AG09319 (cell line): Measurements from ENCODE around the gene PSD2.

ENCODE experiments used
- DNase-seq: peaks from one replicate; pipeline ENCODE4 v3.0.0-alpha.2; 2010; ENCODE audit warnings: low read depth; ENCODE audit errors: extremely low read depth
- TF ChIP-seq, protein P1 (sequence below): IDR thresholded peaks from 2 replicates; pipeline ENCODE4 v1.5.1; 2011; ENCODE audit warnings: low read depth, mild to moderate bottlenecking, inconsistent platforms, low read length, moderate library complexity

Gene PSD2

DNA sequence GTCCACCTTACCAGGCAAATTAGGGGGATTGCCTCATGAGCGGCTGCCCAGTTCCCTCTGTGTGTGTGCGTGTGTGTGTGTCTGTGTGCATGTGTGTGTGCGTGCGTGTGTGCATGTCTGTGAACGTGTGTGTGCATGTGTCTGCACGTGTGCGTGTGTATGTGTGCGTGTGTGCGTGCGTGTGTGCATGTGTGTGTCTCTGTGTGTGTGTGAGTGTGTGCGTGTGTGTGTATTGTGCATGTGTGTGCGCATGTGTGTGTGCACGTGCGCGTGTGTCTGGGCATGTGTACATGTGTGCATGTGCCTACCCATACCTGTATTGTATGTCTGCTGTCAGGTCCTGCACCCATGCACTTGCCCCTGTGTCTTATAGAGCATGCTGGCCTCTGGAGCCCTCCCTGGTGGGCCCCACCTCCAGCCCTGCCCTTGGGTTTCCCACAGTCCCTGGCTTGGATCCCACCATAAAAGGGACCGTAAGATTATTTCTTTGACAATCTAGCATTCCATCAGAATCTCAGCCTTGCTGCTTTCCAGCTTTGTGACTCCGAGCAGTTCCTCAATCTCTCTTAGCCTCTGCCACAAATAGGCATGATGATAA is 9.3 kb downstream of the PSD2 start:
- TF ChIP-seq, protein P1, sequence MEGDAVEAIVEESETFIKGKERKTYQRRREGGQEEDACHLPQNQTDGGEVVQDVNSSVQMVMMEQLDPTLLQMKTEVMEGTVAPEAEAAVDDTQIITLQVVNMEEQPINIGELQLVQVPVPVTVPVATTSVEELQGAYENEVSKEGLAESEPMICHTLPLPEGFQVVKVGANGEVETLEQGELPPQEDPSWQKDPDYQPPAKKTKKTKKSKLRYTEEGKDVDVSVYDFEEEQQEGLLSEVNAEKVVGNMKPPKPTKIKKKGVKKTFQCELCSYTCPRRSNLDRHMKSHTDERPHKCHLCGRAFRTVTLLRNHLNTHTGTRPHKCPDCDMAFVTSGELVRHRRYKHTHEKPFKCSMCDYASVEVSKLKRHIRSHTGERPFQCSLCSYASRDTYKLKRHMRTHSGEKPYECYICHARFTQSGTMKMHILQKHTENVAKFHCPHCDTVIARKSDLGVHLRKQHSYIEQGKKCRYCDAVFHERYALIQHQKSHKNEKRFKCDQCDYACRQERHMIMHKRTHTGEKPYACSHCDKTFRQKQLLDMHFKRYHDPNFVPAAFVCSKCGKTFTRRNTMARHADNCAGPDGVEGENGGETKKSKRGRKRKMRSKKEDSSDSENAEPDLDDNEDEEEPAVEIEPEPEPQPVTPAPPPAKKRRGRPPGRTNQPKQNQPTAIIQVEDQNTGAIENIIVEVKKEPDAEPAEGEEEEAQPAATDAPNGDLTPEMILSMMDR = no peak
- no peak for DNase-seq

DNA sequence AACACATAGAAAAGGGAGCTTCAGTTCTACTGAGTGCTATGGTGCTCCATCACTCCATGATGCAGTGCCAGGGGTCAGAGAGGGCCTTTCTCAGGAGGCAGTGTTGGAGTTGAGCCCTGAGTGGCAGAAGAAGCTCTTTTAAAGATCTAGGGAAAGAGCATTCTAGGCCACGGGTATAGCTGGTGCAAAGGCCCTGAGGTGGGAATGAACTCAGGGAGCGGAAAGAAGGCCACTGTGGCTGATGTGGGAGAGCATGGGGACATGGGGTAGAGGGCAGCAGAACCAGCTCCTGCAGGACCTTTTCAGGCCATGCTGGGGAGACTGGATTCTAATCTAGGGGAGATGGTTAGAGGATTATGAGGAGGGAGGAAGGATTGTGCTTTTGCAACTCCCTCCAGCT is 9.9 kb downstream of the PSD2 start:
- DNase-seq = no peak
- TF ChIP-seq, protein P1 = no peak

DNA sequence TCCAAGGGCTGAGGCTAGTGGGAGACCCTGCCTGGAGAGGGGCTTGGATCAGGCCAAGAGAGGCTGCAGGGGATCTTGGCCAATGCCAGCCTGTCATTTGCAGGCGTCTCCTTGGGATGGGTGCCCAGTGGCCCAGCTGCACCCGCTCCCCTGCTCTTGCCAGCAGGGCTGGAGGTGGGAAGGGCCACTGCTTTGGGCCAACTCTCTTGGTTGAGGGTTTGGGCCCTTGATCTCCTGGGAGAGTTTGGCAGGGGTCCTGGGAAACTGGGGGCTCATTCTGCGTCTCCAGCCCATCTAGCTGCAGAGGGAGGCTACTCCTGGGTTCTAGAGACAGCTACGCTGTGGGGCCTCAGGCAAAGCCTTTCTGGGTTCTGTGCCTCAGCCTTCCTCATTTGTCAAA is 10.5 kb downstream of the PSD2 start:
- TF ChIP-seq, protein P1 = no peak
- no peak for DNase-seq

DNA sequence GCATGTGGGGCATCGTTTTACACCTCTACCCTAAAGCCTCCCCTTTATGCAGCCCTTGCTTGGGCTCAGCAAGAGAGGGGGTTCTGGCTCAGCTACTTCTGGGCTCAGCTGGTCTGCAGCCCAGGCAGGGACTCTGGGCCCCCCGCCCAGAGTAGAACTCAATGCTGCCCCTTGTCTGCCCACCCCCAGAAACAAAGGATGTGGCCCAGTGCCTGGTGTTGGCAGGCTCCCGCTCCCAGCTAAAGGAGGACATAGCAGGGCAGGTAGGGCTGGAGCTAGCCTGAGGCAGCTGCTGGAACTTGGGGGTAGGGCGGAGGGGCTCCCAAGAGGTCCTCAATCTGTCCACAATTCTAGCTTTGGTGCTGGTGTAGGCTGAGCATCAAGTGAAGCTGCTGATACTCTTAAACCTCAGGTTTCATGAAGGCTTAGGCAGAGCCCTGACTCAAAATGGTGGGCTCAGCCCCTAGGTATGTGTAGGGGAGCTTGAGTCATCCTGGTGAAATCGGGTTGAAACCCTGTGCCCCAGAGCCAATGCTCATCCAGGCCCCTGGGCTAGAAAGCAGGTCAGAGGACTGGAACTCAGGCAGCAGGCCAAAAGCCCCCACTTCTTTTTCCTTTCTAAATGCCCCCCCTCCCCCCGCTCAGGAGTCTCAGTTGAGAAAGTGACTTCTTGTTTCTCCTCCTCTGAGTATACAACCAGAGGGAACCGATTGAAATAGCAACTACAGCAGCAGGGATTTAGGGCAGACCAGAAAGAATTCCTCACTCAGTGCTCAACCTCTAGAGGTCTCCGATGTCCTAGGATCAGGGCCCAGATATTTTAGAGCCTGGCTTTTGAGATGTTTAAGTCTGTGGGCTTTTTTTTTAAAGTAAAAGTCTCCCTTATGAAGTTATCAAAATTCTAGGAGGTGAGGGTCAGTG is 11.4 kb downstream of the PSD2 start:
- no peak for DNase-seq
- TF ChIP-seq, protein P1 = no peak

DNA sequence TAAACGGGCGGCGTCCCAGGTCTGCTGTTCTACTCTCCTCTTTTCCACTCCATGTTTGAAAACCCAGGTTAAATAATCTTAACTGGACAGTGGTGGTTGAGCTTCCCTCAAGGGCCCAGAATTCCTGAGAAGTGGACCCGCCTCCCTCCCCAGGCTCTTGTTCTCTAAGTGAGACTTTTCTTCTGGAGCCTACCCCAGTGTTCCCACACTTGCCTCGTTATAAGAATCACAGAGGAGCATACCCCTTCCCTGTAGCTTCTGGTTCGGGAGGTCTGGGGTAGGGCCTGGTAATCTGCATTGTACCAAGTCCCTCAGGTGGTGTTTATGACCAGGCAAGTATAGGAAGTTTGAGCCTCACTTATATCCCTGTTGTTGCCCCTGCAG is 12.0 kb downstream of the PSD2 start:
- DNase-seq = no peak
- TF ChIP-seq, protein P1 = no peak

DNA sequence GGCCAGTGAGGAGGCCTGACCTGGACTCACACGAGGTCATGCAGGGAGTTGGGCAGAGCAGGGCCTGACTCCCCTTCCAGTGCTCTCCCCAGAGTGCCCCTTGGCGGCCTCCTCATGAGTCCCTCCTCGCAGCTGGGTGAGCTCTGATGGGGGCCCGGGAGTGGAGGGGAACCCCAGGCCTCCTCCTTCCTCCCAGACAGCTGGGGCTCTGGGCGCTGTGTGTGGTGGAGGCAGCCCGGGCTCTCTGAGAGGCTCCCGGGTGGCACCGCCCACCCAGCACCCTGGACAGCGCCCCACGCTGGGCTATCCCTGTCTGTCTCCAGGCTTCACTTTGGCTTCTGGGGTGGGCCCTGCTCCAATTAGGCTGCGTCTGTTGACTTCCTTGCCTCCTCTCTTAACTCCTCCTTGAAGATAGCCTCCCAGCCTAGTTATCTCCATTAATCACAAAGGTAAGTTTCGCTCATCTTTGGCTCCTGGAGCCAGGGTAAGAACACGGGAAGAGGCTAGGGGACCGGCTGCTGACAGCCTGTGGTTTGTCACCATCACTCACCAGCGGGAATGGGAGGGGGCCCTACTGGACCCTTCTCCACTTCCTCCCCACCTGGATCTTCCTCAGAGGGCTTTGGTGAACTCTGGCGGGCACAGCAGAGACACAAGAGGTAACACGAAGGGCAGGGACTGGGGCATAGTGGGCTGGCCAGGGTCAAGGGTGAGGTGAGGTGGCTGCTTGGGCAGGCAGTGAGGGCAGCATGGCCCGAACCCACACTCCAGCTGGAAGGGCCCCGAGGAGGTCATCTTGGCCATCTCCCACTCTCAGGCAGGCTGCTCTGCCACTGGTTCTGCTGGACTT is 13.1 kb downstream of the PSD2 start:
- DNase-seq = no peak
- TF ChIP-seq, protein P1 = no peak
